HCT116 (cell line): ENCODE measurements around the gene KLK12. TPM values are rescaled to one million over a fixed set of nuclear protein-coding genes. Genes with fewer than 3 reads are reported as not detected.

Source experiments
- ATAC-seq: fragments of 200-7000 bp; cut with Tn5 transposase; 2 replicates; pipeline ENCODE4 v1.9.1; 2020; ENCODE audit warnings: mild to moderate bottlenecking, moderate library complexity
- BruUV-seq: library from RNA; stranded (reverse); fragments of 400-500 nt; replicated peaks from 2 replicates; lab custom pipeline; 2021; lab: Mats Ljungman, UMichigan
- CTCF ChIA-PET: fragments of 300-600 bp; sonication (Branson Sonifier 250); formaldehyde crosslinking; loops from one replicate; lab custom pipeline; 2021; ENCODE audit warnings: antibody characterized with exemption; lab: Charles Lee
- POLR2A ChIA-PET: fragments of 300-600, 350-600 bp; sonication (Branson Sonifier 250); formaldehyde crosslinking; loops from one replicate; lab custom pipeline; 2021; ENCODE audit warnings: antibody characterized with exemption; lab: Charles Lee
- RAD21 ChIA-PET, 2 experiments: fragments of 300-600 bp; sonication (Branson Sonifier 250); formaldehyde crosslinking; loops; one replicate each; lab custom pipeline; 2023; ENCODE audit warnings: low total read pairs in 2 of 2; ENCODE audit not compliant: uncharacterized antibody in 2 of 2, unreplicated experiment in 2 of 2, low non-redundant PET in 1 of 2; lab: Charles Lee
- DNase-seq: peaks from one replicate; pipeline ENCODE4 v3.0.0-alpha.2; 2010; ENCODE audit warnings: low read depth, low spot score
- H2AFZ ChIP-seq: fragments of 200-600 bp; shearing (Covaris generic), sonication (generic); 2 replicates; pipeline ENCODE4 v1.6.1; 2017; ENCODE audit warnings: low read depth, mixed run types, mixed read lengths, antibody characterized with exemption, low read length; ENCODE audit not compliant: poor library complexity, severe bottlenecking
- H3K27ac ChIP-seq: 2 replicates; pipeline ENCODE4 v1.5.1; 2012; ENCODE audit warnings: low read depth, low read length
- H3K27me3 ChIP-seq: fragments of 200-600 bp; sonication (generic); 2 replicates; pipeline ENCODE4 v1.6.1; 2016; ENCODE audit warnings: mixed run types, low read length, mixed read lengths; ENCODE audit not compliant: insufficient read depth
- H3K36me3 ChIP-seq, 2 experiments: fragments of 200-500 bp in 1 of 2; fragments of 200-600 bp in 1 of 2; sonication (Bioruptor generic) in 1 of 2; sonication (generic) in 1 of 2; 2 replicates each; pipeline versions ENCODE4 v1.5.1 to v1.6.1; 2014 to 2016; ENCODE audit warnings: low read length in 2 of 2, inconsistent platforms in 1 of 2, mixed read lengths in 1 of 2, mixed run types in 1 of 2; ENCODE audit not compliant: insufficient read depth in 2 of 2, control insufficient read depth in 1 of 2
- H3K4me1 ChIP-seq, 2 experiments: fragments of 200-600 bp in 1 of 2; sonication (generic) in 1 of 2; 2 replicates each; pipeline versions ENCODE4 v1.5.1 to v1.6.1; 2012 to 2017; ENCODE audit warnings: low read length in 2 of 2, inconsistent platforms in 1 of 2, mild to moderate bottlenecking in 1 of 2, mixed read lengths in 1 of 2, mixed run types in 1 of 2, moderate library complexity in 1 of 2; ENCODE audit not compliant: insufficient read depth in 2 of 2, control insufficient read depth in 1 of 2
- H3K4me2 ChIP-seq: fragments of 200-600 bp; sonication (generic); 2 replicates; pipeline ENCODE4 v1.6.1; 2017; ENCODE audit warnings: mixed run types, low read length, mixed read lengths
- H3K4me3 ChIP-seq, 2 experiments: fragments of 200-600 bp in 1 of 2; sonication (generic) in 1 of 2; replicated peaks in 1 of 2; 2 replicates each; pipeline ENCODE4 v1.5.1; 2011 to 2016; ENCODE audit warnings: low read length in 2 of 2, control low read depth in 1 of 2, low read depth in 1 of 2, mild to moderate bottlenecking in 1 of 2, mixed read lengths in 1 of 2, mixed run types in 1 of 2
- H3K79me2 ChIP-seq: fragments of 200-600 bp; sonication (generic); 2 replicates; pipeline ENCODE4 v1.6.1; 2017; ENCODE audit warnings: mild to moderate bottlenecking, mixed run types, low read length, moderate library complexity, mixed read lengths; ENCODE audit not compliant: insufficient read depth
- H3K9ac ChIP-seq: fragments of 200-600 bp; sonication (generic); 2 replicates; pipeline ENCODE4 v1.6.1; 2016; ENCODE audit warnings: low read length, mixed read lengths
- H3K9me2 ChIP-seq: fragments of 200-600 bp; sonication (generic), shearing (Covaris generic); 2 replicates; pipeline ENCODE4 v1.6.1; 2017; ENCODE audit warnings: mixed run types, mild to moderate bottlenecking, moderate library complexity; ENCODE audit not compliant: insufficient read depth
- H3K9me3 ChIP-seq, 2 experiments: fragments of 200-500 bp in 1 of 2; fragments of 200-600 bp in 1 of 2; sonication (Bioruptor generic) in 1 of 2; sonication (generic) in 1 of 2; 2 replicates each; pipeline ENCODE4 v1.6.1; 2014 to 2017; ENCODE audit warnings: low read length in 2 of 2, mixed read lengths in 2 of 2, inconsistent platforms in 1 of 2, low read depth in 1 of 2, mild to moderate bottlenecking in 1 of 2, mixed run types in 1 of 2, moderate library complexity in 1 of 2; ENCODE audit not compliant: control insufficient read depth in 1 of 2, insufficient read depth in 1 of 2
- H4K20me1 ChIP-seq: fragments of 200-600 bp; sonication (generic), shearing (Covaris generic); 2 replicates; pipeline ENCODE4 v1.6.1; 2017; ENCODE audit warnings: mixed run types, mild to moderate bottlenecking, moderate library complexity; ENCODE audit not compliant: insufficient read depth
- CBX3 ChIP-seq: IDR thresholded peaks from 2 replicates; pipeline ENCODE4 v1.6.1; 2012; ENCODE audit warnings: low read depth
- CEBPB ChIP-seq: IDR thresholded peaks from 2 replicates; pipeline ENCODE4 v1.6.1; 2012; ENCODE audit warnings: low read depth
- EGR1 ChIP-seq: IDR thresholded peaks from 2 replicates; pipeline ENCODE4 v1.6.1; 2012; ENCODE audit warnings: low read depth
- ELF1 ChIP-seq: IDR thresholded peaks from 2 replicates; pipeline ENCODE4 v1.6.1; 2012; ENCODE audit warnings: low read depth, borderline replicate concordance
- EZH2phosphoT487 ChIP-seq: fragments of 200-600 bp; IDR thresholded peaks from 2 replicates; pipeline ENCODE4 v1.6.1; 2018; ENCODE audit warnings: antibody characterized with exemption, borderline replicate concordance
- POLR2A ChIP-seq: IDR thresholded peaks from 2 replicates; pipeline ENCODE4 v1.7.0; 2011; ENCODE audit warnings: borderline replicate concordance; ENCODE audit not compliant: insufficient read depth, insufficient read length; ENCODE audit errors: extremely low read depth
- SIN3A ChIP-seq: IDR thresholded peaks from 2 replicates; pipeline ENCODE4 v1.6.1; 2012; ENCODE audit warnings: low read depth
- SP1 ChIP-seq: IDR thresholded peaks from 2 replicates; pipeline ENCODE4 v1.6.1; 2012; ENCODE audit warnings: low read depth
- SRF ChIP-seq: IDR thresholded peaks from 2 replicates; pipeline ENCODE4 v1.6.1; 2012; ENCODE audit warnings: low read depth
- TCF7L2 ChIP-seq: IDR thresholded peaks from 2 replicates; pipeline ENCODE4 v1.7.0; 2011; ENCODE audit warnings: borderline replicate concordance, inconsistent platforms; ENCODE audit not compliant: insufficient read depth, insufficient read length; ENCODE audit errors: extremely low read depth
- YY1 ChIP-seq: IDR thresholded peaks from 2 replicates; pipeline ENCODE4 v1.6.1; 2011; ENCODE audit warnings: low read length, low read depth, moderate library complexity, mild to moderate bottlenecking; ENCODE audit not compliant: insufficient replicate concordance; ENCODE audit errors: extremely low read depth
- ZBTB33 ChIP-seq: IDR thresholded peaks from 2 replicates; pipeline ENCODE4 v1.6.1; 2011; ENCODE audit warnings: mild to moderate bottlenecking, low read length, moderate library complexity; ENCODE audit not compliant: insufficient replicate concordance; ENCODE audit errors: extremely low read depth
- ZNF274 ChIP-seq: fragments of 200-500 bp; sonication (Bioruptor generic); IDR thresholded peaks from 2 replicates; pipeline ENCODE4 v1.6.1; 2014; ENCODE audit warnings: mild to moderate bottlenecking, low read depth, low read length, inconsistent platforms
- intact Hi-C: fragments of 100-400 bp; cut with micrococcal nuclease; formaldehyde crosslinking; loops from 2 replicates; pipeline ENCODE4 v1.10.0; 2022
- total RNA-seq: library from RNA; stranded (reverse); gene quantifications from one replicate; pipeline ENCODE4 v1.2.1, GENCODE V29; 2021; ENCODE audit not compliant: unreplicated experiment
- TF ChIP-seq, protein P1 (sequence below), 3 experiments: fragments of 200-600 bp in 1 of 3; sonication (generic) in 1 of 3; IDR thresholded peaks in 2 of 3; conservative IDR thresholded peaks in 1 of 3; 2 replicates each; pipeline ENCODE4 v1.5.1; 2012 to 2017; ENCODE audit warnings: low read depth in 2 of 3, low read length in 2 of 3, antibody characterized with exemption in 1 of 3, borderline replicate concordance in 1 of 3, control low read depth in 1 of 3, mild to moderate bottlenecking in 1 of 3, mixed read lengths in 1 of 3, mixed run types in 1 of 3, moderate library complexity in 1 of 3; ENCODE audit not compliant: insufficient read depth in 1 of 3
- TF ChIP-seq, protein P2 (sequence below): IDR thresholded peaks from 2 replicates; pipeline ENCODE4 v1.6.1; 2012

KLK12 gene
- total RNA-seq, 1 experiment from 2014 or later: not detected

GRCh38 chr19:51075998-51076397 lies 41.2 kb upstream of the KLK12 start:
- no peaks in the 10 kb centered on the region for H3K36me3 ChIP-seq
- ATAC-seq (no peak), DNase-seq (no peak)
- BruUV-seq: no TSS peak
- no peaks in the 10 kb centered on the region for H3K9me3 ChIP-seq
- H3K9ac ChIP-seq: no peak overlapping the region
- intact Hi-C loops: no loop called here
- ChIA-PET CTCF (no interaction called here), RAD21 (no interaction called here), POLR2A (no interaction called here)
- H3K4me2 ChIP-seq: no peak overlapping the region
- H3K4me1 ChIP-seq: no peaks in the 10 kb centered on the region
- H3K4me3 ChIP-seq: no peak overlapping the region
- H3K9me2 ChIP-seq: no peaks in the 10 kb centered on the region
- H4K20me1 ChIP-seq: no peaks in the 10 kb centered on the region
- H3K79me2 ChIP-seq: no peaks in the 10 kb centered on the region
- H3K27me3 ChIP-seq: no peaks in the 10 kb centered on the region
- no peak overlapping the region for H3K27ac ChIP-seq
- TF ChIP-seq CEBPB (no peak), SIN3A (no peak), SRF (no peak), YY1 (no peak), CBX3 (no peak), EGR1 (no peak), ZBTB33 (no peak), TCF7L2 (no peak), ELF1 (no peak), SP1 (no peak), EZH2phosphoT487 (no peak), ZNF274 (no peak), POLR2A (no peak)
- TF ChIP-seq, protein P1, sequence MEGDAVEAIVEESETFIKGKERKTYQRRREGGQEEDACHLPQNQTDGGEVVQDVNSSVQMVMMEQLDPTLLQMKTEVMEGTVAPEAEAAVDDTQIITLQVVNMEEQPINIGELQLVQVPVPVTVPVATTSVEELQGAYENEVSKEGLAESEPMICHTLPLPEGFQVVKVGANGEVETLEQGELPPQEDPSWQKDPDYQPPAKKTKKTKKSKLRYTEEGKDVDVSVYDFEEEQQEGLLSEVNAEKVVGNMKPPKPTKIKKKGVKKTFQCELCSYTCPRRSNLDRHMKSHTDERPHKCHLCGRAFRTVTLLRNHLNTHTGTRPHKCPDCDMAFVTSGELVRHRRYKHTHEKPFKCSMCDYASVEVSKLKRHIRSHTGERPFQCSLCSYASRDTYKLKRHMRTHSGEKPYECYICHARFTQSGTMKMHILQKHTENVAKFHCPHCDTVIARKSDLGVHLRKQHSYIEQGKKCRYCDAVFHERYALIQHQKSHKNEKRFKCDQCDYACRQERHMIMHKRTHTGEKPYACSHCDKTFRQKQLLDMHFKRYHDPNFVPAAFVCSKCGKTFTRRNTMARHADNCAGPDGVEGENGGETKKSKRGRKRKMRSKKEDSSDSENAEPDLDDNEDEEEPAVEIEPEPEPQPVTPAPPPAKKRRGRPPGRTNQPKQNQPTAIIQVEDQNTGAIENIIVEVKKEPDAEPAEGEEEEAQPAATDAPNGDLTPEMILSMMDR (IDR thresholded peaks at IDR 0.05 in 2 of 3, conservative IDR thresholded peaks at IDR 0.05 in 1 of 3; ENCODE audit: borderline replicate concordance in 1 of 3, insufficient read depth in 1 of 3, low read depth in 2 of 3, low read length in 2 of 3): no peak
- TF ChIP-seq, protein P2, sequence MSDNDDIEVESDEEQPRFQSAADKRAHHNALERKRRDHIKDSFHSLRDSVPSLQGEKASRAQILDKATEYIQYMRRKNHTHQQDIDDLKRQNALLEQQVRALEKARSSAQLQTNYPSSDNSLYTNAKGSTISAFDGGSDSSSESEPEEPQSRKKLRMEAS: no peak
- H2AFZ ChIP-seq: no peak overlapping the region
